HG03457 (cell line): Measurements from ENCODE around the gene PLCH1.

Source experiments
- ATAC-seq: cut with Tn5 transposase; IDR thresholded peaks from one replicate; pipeline ENCODE4 v1.9.1; 2021; ENCODE audit warnings: moderate number of reproducible peaks; ENCODE audit not compliant: unreplicated experiment

Gene PLCH1

GRCh38 chr3:155560135-155560534 lies 184.7 kb downstream of the PLCH1 start:
- ATAC-seq = no peak

GRCh38 chr3:155556531-155556930 lies 188.3 kb downstream of the PLCH1 start:
- no peak for ATAC-seq

- no peak for ATAC-seq
Measured at GRCh38 chr3:155555479-155556060, 189.3 kb downstream of the PLCH1 start.

GRCh38 chr3:155554777-155555451 lies 190.0 kb downstream of the PLCH1 start:
- ATAC-seq = peak; percentile 86

GRCh38 chr3:155553780-155554179 lies 191.1 kb downstream of the PLCH1 start:
- no peak for ATAC-seq

GRCh38 chr3:155553326-155553725 lies 191.5 kb downstream of the PLCH1 start:
- no peak for ATAC-seq

GRCh38 chr3:155550391-155550790 lies 194.5 kb downstream of the PLCH1 start:
- ATAC-seq = no peak

GRCh38 chr3:155549087-155549486 lies 195.8 kb downstream of the PLCH1 start:
- peak; percentile 91 for ATAC-seq

GRCh38 chr3:155548195-155548594 lies 196.7 kb downstream of the PLCH1 start:
- ATAC-seq = no peak

- no peak for ATAC-seq
Measured at GRCh38 chr3:155535098-155535497, 209.8 kb downstream of the PLCH1 start.

- ATAC-seq = no peak
Measured at GRCh38 chr3:155528579-155528978, 216.3 kb downstream of the PLCH1 start.

- ATAC-seq = no peak
Measured at GRCh38 chr3:155525324-155525833, 219.5 kb downstream of the PLCH1 start.

- ATAC-seq = no peak
Measured at GRCh38 chr3:155520463-155520862, 224.4 kb downstream of the PLCH1 start.

GRCh38 chr3:155519078-155519477 lies 225.8 kb downstream of the PLCH1 start:
- no peak for ATAC-seq

- no peak for ATAC-seq
Measured at GRCh38 chr3:155517903-155518302, 227.0 kb downstream of the PLCH1 start.

GRCh38 chr3:155516439-155516838 lies 228.4 kb downstream of the PLCH1 start:
- ATAC-seq = no peak

GRCh38 chr3:155512867-155513261 lies 232.0 kb downstream of the PLCH1 start:
- ATAC-seq = no peak

- ATAC-seq = no peak
Measured at GRCh38 chr3:155512175-155512866, 232.6 kb downstream of the PLCH1 start.

- no peak for ATAC-seq
Measured at GRCh38 chr3:155504682-155505081, 240.2 kb downstream of the PLCH1 start.

GRCh38 chr3:155502630-155503029 lies 242.2 kb downstream of the PLCH1 start:
- ATAC-seq = no peak

GRCh38 chr3:155500194-155500818 lies 244.6 kb downstream of the PLCH1 start:
- no peak for ATAC-seq
